Panc1 (cell line): ENCODE data around the gene USP48. TPM values are rescaled to one million over a fixed set of nuclear protein-coding genes. Genes with fewer than 3 reads are reported as not detected.

Experiments used
- ATAC-seq: fragments of 200-7000 bp; cut with Tn5 transposase; 2 replicates; pipeline ENCODE4 v1.9.1; 2020; ENCODE audit warnings: mild to moderate bottlenecking, moderate library complexity
- BruUV-seq: library from RNA; stranded (reverse); fragments of 400-500 nt; replicated peaks from 2 replicates; lab custom pipeline; 2021; lab: Mats Ljungman, UMichigan
- CTCF ChIA-PET: fragments of 300-600 bp; sonication (Branson Sonifier 250); formaldehyde crosslinking; loops from one replicate; lab custom pipeline; 2022; ENCODE audit warnings: antibody characterized with exemption; lab: Charles Lee
- POLR2A ChIA-PET: fragments of 300-600 bp; sonication (Branson Sonifier 250); formaldehyde crosslinking; loops from one replicate; lab custom pipeline; 2022; ENCODE audit warnings: antibody characterized with exemption; lab: Charles Lee
- DNase-seq: peaks from one replicate; pipeline ENCODE4 v3.0.0-alpha.2; 2010; ENCODE audit warnings: low read depth, low spot score
- H3K27ac ChIP-seq: 2 replicates; pipeline ENCODE4 v1.5.1; 2011; ENCODE audit warnings: mild to moderate bottlenecking, low read length, inconsistent platforms
- H3K27me3 ChIP-seq: fragments of 200-500 bp; sonication (Bioruptor generic); 2 replicates; pipeline ENCODE4 v1.6.0; 2014; ENCODE audit warnings: low read length, inconsistent platforms; ENCODE audit not compliant: control insufficient read depth, insufficient read depth
- H3K36me3 ChIP-seq: fragments of 200-500 bp; sonication (Bioruptor generic); 2 replicates; pipeline ENCODE4 v1.5.1; 2014; ENCODE audit warnings: inconsistent platforms, mild to moderate bottlenecking, low read length, moderate library complexity; ENCODE audit not compliant: control insufficient read depth, insufficient read depth
- H3K4me1 ChIP-seq: 2 replicates; pipeline ENCODE4 v1.5.1; 2011; ENCODE audit warnings: inconsistent platforms, mild to moderate bottlenecking, low read length, moderate library complexity; ENCODE audit not compliant: control insufficient read depth, insufficient read depth
- H3K4me3 ChIP-seq, 2 experiments: 2 replicates each; pipeline ENCODE4 v1.5.1; 2011 to 2012; ENCODE audit warnings: low read depth in 2 of 2, low read length in 2 of 2, mild to moderate bottlenecking in 2 of 2, inconsistent platforms in 1 of 2, moderate library complexity in 1 of 2
- H3K9me3 ChIP-seq: fragments of 200-500 bp; sonication (Bioruptor generic); 2 replicates; pipeline ENCODE4 v1.5.1; 2014; ENCODE audit warnings: low read depth, mild to moderate bottlenecking, inconsistent platforms, low read length, moderate library complexity; ENCODE audit not compliant: control insufficient read depth, insufficient read depth
- CTCF ChIP-seq: fragments of 450-650 bp; IDR thresholded peaks from 2 replicates; pipeline ENCODE4 v1.5.1; 2017; ENCODE audit warnings: mild to moderate bottlenecking
- POLR2AphosphoS5 ChIP-seq: IDR thresholded peaks from 2 replicates; pipeline ENCODE4 v1.6.1; 2012; ENCODE audit warnings: mild to moderate bottlenecking, low read depth, low read length, moderate library complexity
- REST ChIP-seq, 2 experiments: IDR thresholded peaks; 2 replicates each; pipeline ENCODE4 v1.6.1; 2011 to 2012; ENCODE audit warnings: low read depth in 2 of 2, control low read depth in 1 of 2, low read length in 1 of 2, mild to moderate bottlenecking in 1 of 2, moderate library complexity in 1 of 2; ENCODE audit not compliant: insufficient read depth in 1 of 2
- SIN3A ChIP-seq: IDR thresholded peaks from 2 replicates; pipeline ENCODE4 v1.6.1; 2012; ENCODE audit warnings: low read depth, mild to moderate bottlenecking, low read length, moderate library complexity, borderline replicate concordance; ENCODE audit not compliant: insufficient read depth
- TCF7L2 ChIP-seq: IDR thresholded peaks from 2 replicates; pipeline ENCODE4 v1.6.1; 2011; ENCODE audit warnings: mild to moderate bottlenecking, low read depth, low read length, inconsistent platforms
- in situ Hi-C: cut with HindIII; loops from 2 replicates; pipeline ENCODE4 v1.10.0; 2016; ENCODE audit warnings: low sequenced_read_pairs, low pct_unique_long_range_greater_than_20kb
- intact Hi-C: fragments of 100-400 bp; cut with micrococcal nuclease; formaldehyde crosslinking; loops from one replicate; pipeline ENCODE4 v1.10.0; 2022; ENCODE audit not compliant: unreplicated experiment
- total RNA-seq: library from RNA; stranded (reverse); gene quantifications from one replicate; pipeline ENCODE4 v1.2.1, GENCODE V29; 2021; ENCODE audit not compliant: unreplicated experiment

USP48 gene
- total RNA-seq, 1 experiment from 2014 or later = 71.6 TPM

GRCh38 chr1:21759818-21760217 lies 23.1 kb downstream of the USP48 start:
- BruUV-seq = no TSS peak
- H3K36me3 ChIP-seq = 0 out of 2 replicates have a peak, but pooled peaks cover 3% of the 10 kb centered on the region
- ATAC-seq (no peak), DNase-seq (no peak)
- peaks cover 3% of the 10 kb centered on the region for H3K4me1 ChIP-seq
- CTCF ChIA-PET = no interaction called here
- TF ChIP-seq POLR2AphosphoS5 = no peak
- TF ChIP-seq TCF7L2 = no peak
- TF ChIP-seq SIN3A = no peak
- no peak for TF ChIP-seq REST (IDR thresholded peaks at IDR 0.05; ENCODE audit: insufficient read depth in 1 of 2, low read depth in 2 of 2, low read length in 1 of 2)
- no peak for TF ChIP-seq CTCF
- intact Hi-C loops = no loop called here
- no peak overlapping the region for H3K4me3 ChIP-seq
- no peaks in the 10 kb centered on the region for H3K9me3 ChIP-seq
- no peaks in the 10 kb centered on the region for H3K27me3 ChIP-seq
- no peak overlapping the region for H3K27ac ChIP-seq
- in situ Hi-C loops = no loop called here
- POLR2A ChIA-PET = no interaction called here

- DNase-seq (no peak), ATAC-seq (no peak)
- no peak overlapping the region for H3K4me3 ChIP-seq
- in situ Hi-C loops (no loop called here), intact Hi-C loops (no loop called here)
- POLR2A ChIA-PET = interaction anchor here (0.7 kb wide), 1 partner anchor 14 kb away, joined by 5 read pairs; no protein-coding TSS in a partner anchor
- TF ChIP-seq POLR2AphosphoS5 (no peak), REST (IDR thresholded peaks at IDR 0.05; ENCODE audit: insufficient read depth in 1 of 2, low read depth in 2 of 2, low read length in 1 of 2) (no peak), SIN3A (no peak), TCF7L2 (no peak), CTCF (no peak)
- H3K27ac ChIP-seq = no peak overlapping the region
- H3K27me3 ChIP-seq = no peaks in the 10 kb centered on the region
- H3K4me1 ChIP-seq = no peaks in the 10 kb centered on the region
- H3K9me3 ChIP-seq = no peaks in the 10 kb centered on the region
- CTCF ChIA-PET = no interaction called here
- BruUV-seq = no TSS peak
- H3K36me3 ChIP-seq = 0 out of 2 replicates have a peak, but pooled peaks cover 3% of the 10 kb centered on the region
These were observed 23.8 kb downstream of the USP48 start for GRCh38 chr1:21759182-21759581.
